T-helper 1 cell treated with Interleukin-12 subunit alpha and Interleukin-12 subunit beta and Interleukin-4 antibody, amounts not matched to agents 30 ng/mL and 1 ng/mL, for 36 hours (primary cell): ENCODE data around the gene DST. TPM values are rescaled to one million over a fixed set of nuclear protein-coding genes. Genes with fewer than 3 reads are reported as not detected.
"Not testable (repeated sequence)": the region's sequence is repeated elsewhere in the genome, so short reads cannot be mapped to it uniquely, and the experiment has no call there.

Experiments used
- intact Hi-C: fragments of 100-400 bp; cut with micrococcal nuclease; formaldehyde crosslinking; loops from one replicate; pipeline ENCODE4 v1.15.1; 2024
- total RNA-seq: library from RNA; stranded (reverse); gene quantifications from 2 replicates; pipeline ENCODE4 v1.2.3, GENCODE V29; 2022

Gene DST
- total RNA-seq, 1 donor from 2014 or later, result 13.0 TPM

- intact Hi-C loops, result no loop called here
Observed at GRCh38 chr6:56663344-56663743, 20.7 kb upstream of the DST start.

- intact Hi-C loops, result not testable (repeated sequence)
Observed at GRCh38 chr6:56661338-56661737, 18.6 kb upstream of the DST start.

GRCh38 chr6:56660381-56660730, 17.7 kb upstream of the DST start:
- intact Hi-C loops, result no loop called here

DNA sequence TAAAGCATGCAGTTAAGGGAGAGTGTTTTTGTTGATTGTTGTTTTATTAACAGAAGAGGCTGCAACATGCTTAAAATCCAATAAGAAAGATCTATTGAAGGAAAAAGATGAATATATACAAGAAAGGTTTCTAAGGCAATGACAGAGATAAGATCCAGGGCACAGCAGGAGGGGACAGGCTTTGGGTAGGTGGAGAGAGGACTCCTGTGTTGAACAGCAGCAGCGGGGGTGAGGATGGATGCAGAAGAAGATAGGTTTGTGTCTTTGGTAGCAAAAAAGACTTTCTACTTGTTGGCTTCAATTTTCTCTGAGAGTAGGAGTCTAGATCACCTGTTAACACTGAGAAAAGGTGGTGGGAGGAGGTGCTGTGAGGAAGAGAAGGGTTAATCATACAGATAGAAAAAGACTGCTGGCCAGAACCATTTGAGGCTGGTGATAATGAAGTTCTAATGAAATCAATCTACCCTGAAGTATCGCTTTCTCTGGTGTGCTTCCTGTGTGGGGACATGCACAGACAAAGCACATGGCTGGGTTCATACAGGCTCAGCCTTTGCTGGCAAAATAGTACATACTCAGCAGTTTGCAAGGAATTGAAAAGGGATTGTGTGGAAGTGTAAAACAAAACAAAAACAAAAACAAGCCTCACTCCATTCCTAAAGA, 17.2 kb upstream of the DST start:
- intact Hi-C loops, result no loop called here

DNA sequence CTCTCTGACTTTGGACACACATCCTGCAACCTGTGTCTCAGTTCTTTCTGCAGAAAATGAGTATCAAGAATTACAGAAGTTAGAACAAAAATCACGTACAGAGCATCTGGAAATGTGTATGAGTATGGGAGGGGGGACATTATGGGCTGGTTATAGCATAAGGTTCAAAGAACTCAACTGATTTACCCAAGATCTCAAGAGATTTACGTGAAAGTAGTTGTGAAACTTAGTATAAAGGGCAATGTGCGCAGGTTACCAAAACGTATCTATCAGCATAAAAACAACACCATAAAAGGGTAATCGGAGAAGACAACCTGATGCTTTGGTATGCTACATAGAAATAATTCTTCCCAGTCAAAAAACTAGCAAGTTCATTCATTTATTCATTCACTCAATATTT, 15.6 kb upstream of the DST start:
- intact Hi-C loops, result no loop called here

GRCh38 chr6:56657354-56657753, 14.7 kb upstream of the DST start:
- intact Hi-C loops, result no loop called here

- intact Hi-C loops, result no loop called here
Observed at GRCh38 chr6:56656466-56656865, 13.8 kb upstream of the DST start.

GRCh38 chr6:56655996-56656395, 13.3 kb upstream of the DST start:
- intact Hi-C loops, result no loop called here

DNA sequence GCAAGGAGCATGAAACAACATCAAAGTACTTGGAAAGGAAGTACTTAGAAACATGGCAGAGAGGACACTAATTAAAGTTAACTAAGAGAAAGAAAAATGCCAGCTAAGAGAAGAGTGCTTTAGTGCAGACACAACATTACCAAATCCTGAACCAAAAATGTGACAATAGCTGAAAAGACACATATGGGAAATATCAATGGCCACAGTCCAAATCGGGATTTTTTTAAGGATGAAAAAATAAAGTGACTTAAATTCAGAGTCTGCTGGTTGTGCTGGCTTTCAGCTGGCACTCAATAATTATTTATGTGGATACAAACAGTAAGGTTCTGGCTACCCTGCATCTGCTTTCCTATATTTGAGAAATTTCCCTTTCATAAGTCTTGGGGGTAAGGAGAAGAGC, 12.6 kb upstream of the DST start:
- intact Hi-C loops, result no loop called here

- intact Hi-C loops, result no loop called here
Observed at GRCh38 chr6:56652994-56653393, 10.3 kb upstream of the DST start.

- intact Hi-C loops, result no loop called here
Observed at GRCh38 chr6:56652231-56652630, 9.5 kb upstream of the DST start.

- intact Hi-C loops, result no loop called here
Observed at GRCh38 chr6:56650191-56650590, 7.5 kb upstream of the DST start.

GRCh38 chr6:56649782-56650181, 7.1 kb upstream of the DST start:
- intact Hi-C loops, result no loop called here

DNA sequence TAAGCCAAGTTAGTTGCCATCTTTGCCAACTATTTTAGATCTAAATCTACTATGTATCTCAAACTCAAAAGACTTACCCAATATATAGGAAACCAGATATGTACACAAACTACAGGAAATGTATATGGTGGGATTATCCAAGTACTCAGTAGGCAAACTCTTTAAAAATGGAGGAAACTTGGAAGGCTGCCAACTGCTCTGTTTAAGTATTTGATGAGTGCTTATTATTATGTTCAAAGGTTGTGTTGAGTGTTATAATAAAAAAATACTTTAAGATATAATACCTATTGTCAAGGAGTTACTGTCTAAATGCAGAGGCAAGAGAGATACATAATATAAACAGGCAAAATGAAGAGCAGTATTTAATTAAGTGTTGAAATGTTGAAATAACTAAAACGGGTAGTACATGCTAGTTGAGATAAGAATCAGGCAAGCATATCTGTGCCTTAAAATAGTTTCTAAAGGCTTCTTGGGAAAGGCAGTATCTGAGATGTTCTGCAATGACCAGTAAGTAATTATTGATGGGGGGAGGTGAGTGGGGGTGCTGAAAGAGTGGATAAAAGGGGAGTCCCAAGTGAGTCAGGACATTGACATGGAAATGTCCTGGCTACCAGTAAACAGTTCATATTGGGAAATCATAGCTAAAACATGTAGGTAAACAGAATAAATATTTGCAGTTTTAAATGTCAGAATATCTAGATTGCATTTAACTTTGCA, 6.5 kb upstream of the DST start:
- intact Hi-C loops, result no loop called here

- intact Hi-C loops, result no loop called here
Observed at GRCh38 chr6:56647172-56647762, 4.6 kb upstream of the DST start.

DNA sequence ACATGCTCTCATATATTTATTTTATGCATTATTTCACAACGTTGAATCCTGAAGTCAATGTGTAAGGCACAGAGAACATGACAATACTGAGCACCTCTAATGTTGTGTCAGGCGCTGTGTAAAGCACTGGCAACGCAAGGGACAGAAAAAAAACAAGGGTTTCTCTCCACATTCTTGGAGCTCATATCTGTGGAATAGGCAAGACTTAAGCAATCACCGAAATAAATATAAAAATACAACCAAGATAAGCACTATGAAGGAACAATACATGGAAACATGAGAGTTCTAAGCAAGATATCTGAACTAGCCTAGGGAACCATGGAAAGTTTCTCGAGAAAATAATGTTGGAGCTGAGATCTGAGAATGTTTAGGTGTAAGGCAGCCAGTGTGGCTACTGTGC, 1.7 kb upstream of the DST start:
- intact Hi-C loops, result no loop called here

DNA sequence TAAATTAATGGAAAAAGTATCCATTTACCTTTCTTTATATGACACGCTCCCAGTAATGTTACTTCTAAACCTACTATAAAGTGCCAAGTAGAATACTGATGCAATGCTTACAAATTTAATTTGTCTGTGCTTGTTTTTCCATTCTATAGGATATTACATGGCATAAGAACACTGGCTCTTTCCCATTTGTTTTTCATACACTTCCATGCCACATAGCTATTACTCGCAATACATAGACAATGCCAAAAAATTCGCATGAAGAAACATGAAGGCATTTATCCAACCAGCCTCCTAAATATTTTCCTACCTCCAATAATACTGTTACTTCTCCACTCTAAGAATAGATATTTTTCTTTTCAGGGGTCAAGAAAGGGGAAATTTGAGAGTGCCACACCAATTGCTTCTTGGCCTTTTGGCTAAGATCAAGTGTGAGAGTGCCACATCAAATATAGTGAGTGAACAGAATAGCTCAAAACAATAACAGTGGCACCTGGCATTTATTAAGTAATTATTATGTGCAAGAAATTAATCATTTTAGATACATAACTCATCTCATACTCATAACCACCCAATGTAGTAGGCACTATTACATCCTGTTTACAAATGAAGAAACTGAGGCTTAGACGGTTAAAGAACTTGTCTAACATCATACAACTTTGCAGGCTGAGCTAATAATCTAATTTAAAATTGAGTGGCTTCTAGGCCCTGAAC, 845 bp upstream of the DST start:
- intact Hi-C loops, result no loop called here

- intact Hi-C loops, result no loop called here
Observed at GRCh38 chr6:56640374-56640773, 2.3 kb downstream of the DST start.

DNA sequence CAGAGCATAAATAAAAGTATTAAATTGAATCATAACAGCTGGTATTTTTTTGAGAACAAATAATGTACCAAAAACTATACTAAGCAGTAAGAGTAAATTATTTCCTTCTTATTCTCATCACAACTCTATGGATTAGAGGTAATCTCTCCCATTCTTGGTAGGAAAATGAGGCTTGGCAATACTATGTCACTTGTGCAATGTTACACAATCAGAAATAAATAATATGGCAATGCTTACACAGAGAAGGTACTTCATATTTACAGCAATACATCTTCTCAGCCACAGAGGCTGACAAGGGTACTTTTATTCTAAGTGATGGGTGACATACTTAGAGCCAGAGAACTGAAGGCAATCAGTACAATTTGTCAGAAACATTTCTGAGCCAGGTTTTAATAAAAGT, 3.9 kb downstream of the DST start:
- intact Hi-C loops, result no loop called here

- intact Hi-C loops, result loop anchor here (1.0 to 2.0 kb wide), 4 partner anchors 62 to 679 kb away; no protein-coding TSS in a partner anchor
Observed at GRCh38 chr6:56637640-56638039, 5.0 kb downstream of the DST start.

DNA sequence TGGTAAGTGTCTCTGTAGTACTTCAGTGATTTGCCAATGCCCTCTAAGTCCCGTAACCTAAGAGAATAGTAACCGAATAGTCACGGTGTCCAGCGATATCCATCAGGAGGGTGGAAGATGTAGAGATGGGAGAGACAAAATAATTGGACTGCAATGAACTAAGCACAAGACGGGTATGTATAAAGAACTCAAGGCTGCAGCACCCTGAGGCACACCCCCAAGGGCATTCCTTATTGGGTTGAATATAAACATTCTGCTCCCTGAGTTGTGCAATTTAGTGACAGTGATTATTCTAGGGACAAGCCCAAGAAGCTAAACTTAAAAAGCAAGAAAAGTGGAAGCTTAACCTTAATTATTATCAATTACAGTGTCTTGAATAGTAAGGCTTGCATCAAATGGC, 14.6 kb downstream of the DST start:
- intact Hi-C loops, result no loop called here

GRCh38 chr6:56625356-56625755, 17.3 kb downstream of the DST start:
- intact Hi-C loops, result no loop called here
